Coronary artery (tissue), 2 donors: ENCODE measurements around the gene CYTH1.
"Not testable (repeated sequence)": the region's sequence is repeated elsewhere in the genome, so short reads cannot be mapped to it uniquely, and the experiment has no call there.

Source experiments
- DNase-seq: peaks from one replicate; pipeline ENCODE4 v3.0.0-alpha.2; 2017; ENCODE audit warnings: low spot score
- H3K27ac ChIP-seq, 2 donors: fragments of 200-600 bp; sonication (generic); one replicate each; pipeline ENCODE4 v1.5.1; 2016 to 2019
- H3K4me3 ChIP-seq: fragments of 200-600 bp; sonication (generic); 2 replicates; pipeline ENCODE4 v1.5.1; 2016; ENCODE audit warnings: mild to moderate bottlenecking, moderate library complexity
- TF ChIP-seq, protein P1 (sequence below): fragments of 200-600 bp; sonication (generic); IDR thresholded peaks from one replicate; pipeline ENCODE4 v1.5.1; 2019; ENCODE audit warnings: antibody characterized with exemption

Gene CYTH1

DNA sequence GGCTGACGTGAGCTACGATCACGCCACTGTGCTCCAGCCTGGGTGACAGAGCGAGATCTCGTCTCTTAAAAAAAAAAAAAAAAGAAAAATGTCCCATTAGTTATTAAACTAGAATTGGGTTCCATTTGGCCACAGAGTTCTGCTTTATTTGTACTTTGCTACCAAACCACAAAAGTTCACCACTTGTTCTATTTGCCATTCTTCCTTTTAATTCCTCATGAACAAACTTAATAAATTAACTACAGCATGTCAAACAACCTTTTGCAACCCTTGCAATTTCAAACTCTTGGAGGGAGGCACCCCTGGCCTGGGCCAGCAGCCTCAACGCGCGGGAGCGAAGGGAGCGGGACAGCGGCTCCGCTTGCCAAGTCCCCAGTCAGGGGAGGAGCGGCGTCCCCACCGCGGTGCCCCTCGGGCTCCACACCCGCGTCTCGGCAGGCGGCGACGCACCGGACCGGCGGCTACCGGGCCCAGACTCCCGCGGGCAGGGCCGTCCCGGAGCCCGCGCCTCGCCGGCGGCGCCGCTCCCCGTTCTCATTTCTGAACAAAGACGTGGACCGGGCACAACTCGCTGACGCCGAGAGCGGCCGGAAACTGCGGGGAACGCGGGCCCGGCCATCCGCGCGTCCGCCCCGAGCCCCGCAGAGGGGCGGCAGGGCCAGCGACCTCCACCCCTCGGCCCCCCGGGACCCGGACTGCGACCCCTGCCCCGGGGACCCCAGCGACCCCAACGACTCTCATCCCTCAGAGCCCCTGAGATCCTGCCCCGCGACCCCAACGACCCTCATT lies 775 bp downstream of the CYTH1 start:
- Histone ChIP-seq H3K27ac (peak overlapping the region; percentile 94 to 96), H3K4me3 (peak overlapping the region; percentile 99)
- DNase-seq, result no peak
- TF ChIP-seq, protein P1, sequence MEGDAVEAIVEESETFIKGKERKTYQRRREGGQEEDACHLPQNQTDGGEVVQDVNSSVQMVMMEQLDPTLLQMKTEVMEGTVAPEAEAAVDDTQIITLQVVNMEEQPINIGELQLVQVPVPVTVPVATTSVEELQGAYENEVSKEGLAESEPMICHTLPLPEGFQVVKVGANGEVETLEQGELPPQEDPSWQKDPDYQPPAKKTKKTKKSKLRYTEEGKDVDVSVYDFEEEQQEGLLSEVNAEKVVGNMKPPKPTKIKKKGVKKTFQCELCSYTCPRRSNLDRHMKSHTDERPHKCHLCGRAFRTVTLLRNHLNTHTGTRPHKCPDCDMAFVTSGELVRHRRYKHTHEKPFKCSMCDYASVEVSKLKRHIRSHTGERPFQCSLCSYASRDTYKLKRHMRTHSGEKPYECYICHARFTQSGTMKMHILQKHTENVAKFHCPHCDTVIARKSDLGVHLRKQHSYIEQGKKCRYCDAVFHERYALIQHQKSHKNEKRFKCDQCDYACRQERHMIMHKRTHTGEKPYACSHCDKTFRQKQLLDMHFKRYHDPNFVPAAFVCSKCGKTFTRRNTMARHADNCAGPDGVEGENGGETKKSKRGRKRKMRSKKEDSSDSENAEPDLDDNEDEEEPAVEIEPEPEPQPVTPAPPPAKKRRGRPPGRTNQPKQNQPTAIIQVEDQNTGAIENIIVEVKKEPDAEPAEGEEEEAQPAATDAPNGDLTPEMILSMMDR, result no peak

GRCh38 chr17:78780335-78780734 lies 1.7 kb downstream of the CYTH1 start:
- Histone ChIP-seq H3K4me3 (peak overlapping the region; percentile 99), H3K27ac (peak overlapping the region; percentile 70 to 94)
- TF ChIP-seq, protein P1, result no peak
- DNase-seq, result no peak

- H3K27ac ChIP-seq, result peak overlapping the region; percentile 70 to 94
- no peak for DNase-seq
- peak overlapping the region; percentile 99 for H3K4me3 ChIP-seq
- TF ChIP-seq, protein P1, result no peak
Observed at GRCh38 chr17:78779850-78780249, 2.2 kb downstream of the CYTH1 start.

DNA sequence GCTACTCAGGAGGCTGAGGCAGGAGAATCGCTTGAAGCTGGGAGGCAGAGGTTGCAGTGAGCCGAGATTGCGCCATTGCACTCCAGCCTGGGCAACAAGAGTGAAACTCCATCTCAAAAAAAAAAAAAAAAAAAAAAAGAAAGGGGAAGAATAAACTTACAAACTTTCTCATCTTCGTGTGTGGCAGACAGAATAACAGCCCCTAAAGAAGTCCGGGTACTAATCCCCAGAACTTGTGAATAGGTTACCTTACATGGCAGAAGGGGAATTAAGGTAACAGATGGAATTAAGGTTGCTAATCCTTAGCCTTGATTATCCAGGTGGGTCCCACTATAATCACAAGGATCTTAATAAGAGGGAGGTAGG lies 2.8 kb downstream of the CYTH1 start:
- peak overlapping the region; percentile 70 to 94 for H3K27ac ChIP-seq
- peak overlapping the region; percentile 99 for H3K4me3 ChIP-seq
- not testable (repeated sequence) for DNase-seq

DNA sequence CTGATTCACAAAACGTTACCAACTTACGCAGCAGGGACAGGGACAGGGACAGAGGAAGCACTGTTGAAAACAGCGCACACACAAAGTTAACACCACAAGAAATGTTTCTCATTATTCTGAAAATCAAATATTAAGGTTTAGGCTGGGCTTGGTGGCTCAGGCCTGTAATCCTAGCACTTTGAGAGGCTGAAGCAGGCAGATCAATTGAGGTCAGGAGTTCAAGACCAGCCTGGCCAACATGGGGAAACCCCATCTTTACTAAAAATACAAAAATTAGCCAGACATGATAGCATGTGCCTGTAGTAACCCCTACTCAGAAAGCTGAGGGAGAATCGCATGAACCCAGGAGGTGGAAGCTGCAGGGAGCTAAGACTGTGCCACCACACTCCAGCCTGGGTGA lies 4.2 kb downstream of the CYTH1 start:
- Histone ChIP-seq H3K4me3 (no peak overlapping the region), H3K27ac (no peak overlapping the region)
- no peak for DNase-seq
- TF ChIP-seq, protein P1, result no peak

DNA sequence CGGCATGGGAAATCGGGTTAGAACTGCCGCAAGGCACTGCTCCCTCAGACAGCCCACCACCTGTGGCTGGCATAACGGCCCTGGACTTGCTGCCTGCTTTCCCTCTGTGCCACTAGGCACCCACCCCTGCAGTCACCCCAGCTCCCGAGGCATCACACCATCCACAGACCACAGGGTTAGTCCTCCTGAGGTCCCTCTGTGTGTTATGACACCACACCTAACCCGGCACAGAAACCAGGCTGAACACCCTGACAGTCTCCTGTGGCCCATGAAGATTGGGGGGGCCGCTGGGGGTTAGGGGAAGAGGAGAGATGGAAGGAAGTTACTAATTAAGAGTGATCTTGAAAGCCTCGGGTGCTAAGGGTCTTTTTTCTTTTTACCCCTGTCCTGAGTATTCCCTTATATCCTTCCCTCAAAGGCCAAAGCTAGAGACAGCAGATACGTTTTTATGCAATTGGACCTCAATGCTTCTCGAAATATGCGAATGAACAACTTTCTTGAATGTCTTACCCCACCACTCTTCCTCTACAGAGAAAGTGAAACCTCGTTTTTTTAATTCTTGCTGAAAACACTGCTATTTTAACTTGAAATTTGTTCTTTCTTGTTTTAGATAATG lies 7.0 kb downstream of the CYTH1 start:
- TF ChIP-seq, protein P1, result no peak
- no peak for DNase-seq
- H3K4me3 ChIP-seq, result no peak overlapping the region
- H3K27ac ChIP-seq, result peak overlapping the region in 1 of 2 donors; percentile 47

- Histone ChIP-seq H3K4me3 (no peak overlapping the region), H3K27ac (peak overlapping the region in 1 of 2 donors; percentile 47)
- DNase-seq, result no peak
- TF ChIP-seq, protein P1, result no peak
Observed at GRCh38 chr17:78774453-78774852, 7.6 kb downstream of the CYTH1 start.
